GM21723 (cell line): ENCODE measurements around the gene TVP23C.

ENCODE experiments used
- ATAC-seq: cut with Tn5 transposase; IDR thresholded peaks from one replicate; pipeline ENCODE4 v1.9.1; 2021; ENCODE audit warnings: mild to moderate bottlenecking, moderate library complexity; ENCODE audit not compliant: unreplicated experiment

Gene TVP23C

DNA sequence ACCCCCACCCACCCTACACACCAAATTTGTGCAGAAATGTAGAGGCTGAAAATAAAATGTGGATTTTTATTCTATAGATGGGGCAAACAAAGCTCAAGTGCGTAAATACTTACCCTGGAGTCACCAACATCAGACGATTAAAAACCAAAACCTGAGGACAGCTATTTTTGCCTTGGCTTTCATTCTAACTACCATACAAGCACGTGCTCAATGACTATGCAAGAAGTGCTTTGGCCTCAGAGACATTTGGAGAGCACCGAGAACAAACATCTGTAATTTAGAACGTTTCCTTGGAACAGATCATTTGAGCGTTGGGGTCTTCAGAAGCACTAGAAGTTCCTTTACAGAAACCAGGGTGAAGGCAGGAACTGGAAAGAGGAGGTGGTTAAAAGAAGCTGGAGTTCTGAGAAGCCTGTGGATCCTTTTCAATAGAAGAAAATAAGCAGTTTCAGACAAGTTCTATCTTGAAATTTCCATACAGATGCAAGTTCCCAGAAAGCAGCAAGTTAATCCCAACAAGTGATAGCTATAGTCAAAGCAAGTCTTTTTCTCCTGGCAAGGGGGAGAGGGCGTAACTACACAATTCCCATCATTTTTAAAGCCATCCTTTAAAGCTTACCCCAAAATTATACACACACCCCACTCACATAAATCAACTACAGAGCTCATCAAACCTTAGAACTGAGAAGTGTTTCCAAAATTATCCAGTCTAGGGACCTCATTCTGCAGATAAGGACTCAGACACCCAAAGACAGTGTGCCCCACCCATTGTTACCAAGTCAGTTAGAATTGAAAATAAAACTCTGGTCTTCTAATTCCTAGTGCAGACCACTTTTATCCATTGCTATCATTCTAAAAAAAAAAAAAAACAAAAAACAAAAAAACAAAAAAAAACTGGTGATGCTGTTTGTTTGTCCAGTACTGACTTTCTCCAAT is 66.3 kb downstream of the TVP23C start:
- no peak for ATAC-seq

DNA sequence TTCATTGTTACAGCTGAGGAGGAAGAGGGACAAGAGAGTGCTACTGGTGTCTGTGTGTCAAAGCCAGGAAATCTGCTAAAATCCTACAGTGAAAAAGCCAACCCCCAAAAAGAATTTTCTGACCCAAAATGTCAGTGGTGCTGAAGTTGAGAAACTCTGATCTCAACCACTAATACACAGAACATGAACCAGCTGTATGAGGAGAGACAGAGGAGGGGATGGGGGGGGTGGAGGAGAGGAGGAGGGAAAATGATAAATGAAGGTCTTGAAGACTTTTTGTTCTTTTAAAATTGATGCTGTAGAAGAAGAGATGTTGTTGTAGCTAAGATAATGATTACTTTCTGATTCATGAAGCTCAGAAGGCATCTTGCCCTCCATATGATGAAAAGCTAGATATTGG is 68.5 kb downstream of the TVP23C start:
- no peak for ATAC-seq

DNA sequence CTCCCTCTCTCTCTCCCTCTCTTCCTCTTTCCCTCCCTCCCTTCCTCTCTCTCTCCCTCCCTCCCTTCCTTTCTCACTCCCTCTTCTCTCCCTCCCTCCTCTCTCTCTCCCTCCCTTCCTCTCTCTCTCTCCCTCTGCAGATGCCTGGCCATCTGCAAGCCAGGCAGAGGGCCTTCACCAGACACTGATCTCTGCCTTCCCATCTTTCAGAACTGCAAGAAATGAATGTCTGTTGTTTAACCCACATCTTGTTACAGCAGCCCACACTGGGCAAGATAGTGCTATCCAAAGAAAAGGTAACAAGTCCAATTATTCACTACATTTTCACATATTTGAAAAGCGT is 69.6 kb downstream of the TVP23C start:
- no peak for ATAC-seq

DNA sequence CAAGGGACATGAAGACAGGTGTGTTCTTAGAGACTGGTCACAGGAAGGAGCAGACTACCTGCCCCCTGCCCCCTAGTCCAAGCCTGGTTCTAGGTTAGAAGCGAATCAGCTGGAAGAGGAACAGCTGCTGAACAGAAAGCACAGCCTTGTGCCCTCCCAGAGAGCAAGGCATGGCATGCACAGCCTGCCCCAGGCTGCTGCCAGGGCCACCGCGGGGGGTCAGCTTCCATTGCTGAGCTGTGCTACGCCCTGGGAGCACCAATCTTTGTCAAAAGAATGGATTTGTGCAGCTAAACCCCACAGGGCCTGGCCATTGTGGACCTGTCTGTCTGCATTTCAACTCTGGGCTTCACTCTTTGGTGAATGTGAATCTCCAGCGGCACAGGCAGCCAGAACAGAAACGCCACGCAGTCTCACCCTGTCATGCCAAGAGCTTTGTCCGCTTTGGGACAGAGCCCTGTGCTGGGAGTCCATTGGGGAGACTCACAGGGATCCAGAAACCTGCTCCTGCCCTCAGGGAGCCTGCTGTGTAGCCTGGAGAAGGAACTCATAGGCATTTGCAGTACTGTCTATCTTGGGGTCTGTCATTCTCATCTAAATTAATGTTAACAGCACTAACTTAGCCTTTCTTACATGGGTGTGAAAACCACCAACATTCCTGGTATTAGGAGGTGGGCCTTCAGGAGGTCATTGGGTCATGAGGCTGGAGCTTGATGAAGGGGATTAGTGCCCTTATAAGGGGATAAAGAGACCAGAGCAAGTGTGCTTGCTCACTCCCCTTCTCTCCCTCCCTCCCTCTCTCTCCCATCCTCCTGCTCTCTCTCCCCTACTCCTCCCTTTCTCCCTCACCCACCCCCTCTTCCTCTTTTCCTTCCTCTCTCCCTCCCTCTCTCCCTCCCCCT is 70.2 kb downstream of the TVP23C start:
- no peak for ATAC-seq

DNA sequence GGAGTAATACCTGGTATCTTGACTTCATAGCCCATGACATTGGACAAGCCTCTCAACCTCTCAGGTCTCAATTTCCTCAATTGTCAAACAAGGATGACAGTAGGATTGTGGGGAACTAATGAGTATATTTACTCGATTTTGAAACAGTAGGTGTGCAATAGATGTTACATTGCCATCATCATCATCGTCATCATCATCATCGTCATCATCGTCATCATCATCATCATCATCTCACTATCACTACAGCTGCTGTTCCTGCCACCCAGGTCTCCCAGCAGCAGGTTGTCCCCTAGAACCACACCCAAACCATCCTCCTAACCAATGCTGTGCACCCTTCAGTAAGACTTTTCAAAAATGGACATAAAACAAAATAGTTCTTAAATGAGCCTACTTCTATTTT is 71.1 kb downstream of the TVP23C start:
- ATAC-seq = no peak

DNA sequence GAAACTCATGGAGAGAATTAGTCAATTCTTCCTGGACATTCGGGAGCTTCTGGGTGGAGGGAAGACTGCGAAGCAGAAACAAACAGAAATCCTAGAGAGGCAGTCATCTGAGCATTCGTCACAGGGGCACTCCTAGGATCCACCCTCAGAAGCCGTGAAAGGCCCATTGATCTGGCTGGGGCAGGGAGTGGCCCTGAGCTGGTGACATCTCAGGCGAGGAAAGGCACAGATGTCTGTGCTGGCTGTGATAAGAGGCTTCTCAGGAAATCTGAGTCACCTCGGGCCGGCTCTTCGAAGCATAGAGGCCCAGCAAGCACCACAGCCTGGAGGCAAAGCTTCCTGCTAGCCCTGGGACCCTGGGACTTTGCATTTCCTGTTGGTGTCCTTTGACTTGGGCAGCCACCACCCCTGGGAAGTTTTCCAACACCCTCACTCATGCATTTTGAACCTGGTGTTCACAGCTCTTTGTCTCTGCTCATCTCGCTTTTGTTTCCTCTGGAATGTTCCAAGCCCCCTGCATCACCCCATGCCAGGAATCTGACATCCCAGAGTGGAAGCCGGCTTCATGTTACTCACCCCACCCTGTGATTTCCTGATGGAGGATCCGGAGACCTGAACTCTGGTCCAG is 72.5 kb downstream of the TVP23C start:
- ATAC-seq = no peak

DNA sequence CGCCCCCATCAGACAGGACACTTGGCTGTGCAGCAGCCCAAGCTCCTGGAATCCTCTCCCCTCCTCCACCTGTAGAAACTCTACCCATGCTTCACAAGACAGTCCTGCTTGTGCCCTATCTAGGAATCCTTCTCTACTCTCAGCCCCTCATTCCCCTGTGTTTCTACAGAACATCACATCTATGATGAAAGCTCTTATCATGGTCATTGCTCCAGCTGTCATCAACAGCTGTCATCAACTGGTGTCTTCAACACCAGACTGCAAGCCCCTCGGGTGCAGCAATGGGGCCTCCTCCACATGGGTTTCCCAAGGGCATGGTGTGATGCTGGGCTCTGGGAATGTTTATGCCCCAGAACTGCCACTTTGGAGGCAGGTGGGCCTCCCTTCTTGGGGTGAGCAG is 74.7 kb downstream of the TVP23C start:
- no peak for ATAC-seq

DNA sequence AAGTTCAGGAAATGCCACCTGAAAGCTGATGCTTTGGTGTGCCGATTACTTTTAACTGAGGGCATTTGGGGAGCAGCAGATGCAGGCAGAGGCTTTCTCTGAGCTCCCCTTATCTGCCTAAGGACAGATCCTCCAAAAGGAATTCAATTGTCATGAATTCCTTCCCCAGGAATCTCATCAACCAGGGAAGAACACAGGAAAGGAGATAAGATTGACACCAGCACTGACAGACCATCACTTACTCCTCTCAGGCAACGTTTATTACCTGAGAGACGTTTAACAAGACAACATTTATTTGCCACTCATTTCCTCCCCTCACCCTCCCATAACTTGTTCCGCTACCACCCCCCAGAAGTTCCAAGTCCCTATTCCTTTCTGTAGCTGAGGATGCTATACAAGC is 78.2 kb downstream of the TVP23C start:
- no peak for ATAC-seq

DNA sequence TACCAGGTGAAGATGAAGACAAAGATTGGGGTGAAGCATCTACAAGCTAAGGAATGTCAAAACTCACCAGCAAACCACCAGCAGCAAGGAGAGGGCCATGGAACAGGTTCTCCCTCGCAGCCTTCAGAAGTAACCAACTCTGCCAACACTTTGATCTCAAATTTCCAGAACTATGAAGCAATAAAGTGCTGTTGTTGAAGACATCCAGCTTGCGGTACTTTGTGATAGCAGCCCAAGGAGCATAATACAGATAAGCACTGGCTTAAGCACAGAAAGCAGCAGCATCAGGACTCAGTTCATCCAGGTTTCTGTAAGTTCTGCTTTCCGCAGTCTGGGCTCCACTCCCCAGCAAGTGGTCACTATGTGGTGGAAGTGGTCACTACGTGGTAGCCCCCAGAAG is 79.9 kb downstream of the TVP23C start:
- ATAC-seq = no peak

DNA sequence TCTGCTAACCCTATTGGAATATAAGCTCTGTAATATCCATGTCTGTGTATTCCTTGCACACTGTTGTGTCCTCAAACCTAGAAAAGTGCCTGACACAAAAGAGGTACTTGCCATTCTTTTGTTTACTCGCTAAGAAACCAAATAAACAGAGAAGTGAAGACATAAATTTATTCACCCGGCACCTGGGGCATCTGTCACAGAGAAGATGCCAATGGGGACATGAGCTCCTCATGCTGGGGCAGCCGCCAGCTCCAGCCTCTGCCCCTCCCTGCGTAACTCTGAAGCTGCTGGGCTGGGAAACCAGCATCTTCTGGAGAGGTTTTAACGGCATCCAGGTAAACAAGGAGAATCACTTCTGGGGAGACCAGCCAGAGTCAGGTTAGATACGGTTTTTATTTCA is 80.8 kb downstream of the TVP23C start:
- ATAC-seq = no peak

DNA sequence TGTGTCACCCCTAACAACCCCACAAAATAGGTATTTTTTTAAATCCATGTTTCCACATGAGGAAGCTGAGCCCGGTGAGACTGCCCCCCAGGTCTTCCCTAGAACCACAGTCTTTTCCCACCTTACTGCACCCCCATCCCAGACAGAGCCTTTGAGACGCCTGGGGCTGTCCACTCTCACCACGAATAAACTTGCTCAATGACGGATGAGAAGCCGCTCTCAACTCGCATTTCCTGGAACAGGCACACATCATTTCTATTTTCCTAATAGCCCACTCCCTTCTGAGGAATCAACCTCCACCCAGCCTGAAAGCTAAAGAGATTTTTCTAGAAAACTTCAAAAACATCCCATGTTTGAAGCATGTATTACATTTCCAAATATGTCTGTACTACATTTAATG is 81.8 kb downstream of the TVP23C start:
- ATAC-seq = no peak

DNA sequence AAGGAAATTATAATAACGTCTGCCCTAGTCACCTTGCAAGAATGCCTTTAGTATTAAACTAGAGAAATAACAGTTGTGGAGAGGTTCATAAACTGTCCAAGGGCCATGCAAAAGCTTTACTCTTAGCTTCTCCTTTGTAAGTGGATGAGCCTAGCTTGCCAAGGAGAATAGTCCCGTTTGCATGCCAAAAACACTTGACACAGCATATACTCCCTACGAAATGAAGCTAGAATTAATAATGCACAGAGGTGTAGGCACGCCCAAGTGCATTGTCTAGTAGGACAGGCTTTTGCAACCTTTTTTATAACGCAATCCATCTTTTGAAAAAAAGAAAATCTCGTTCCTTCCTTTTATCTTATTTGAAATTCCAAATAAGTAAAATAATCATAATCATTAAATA is 83.1 kb downstream of the TVP23C start:
- ATAC-seq = no peak

DNA sequence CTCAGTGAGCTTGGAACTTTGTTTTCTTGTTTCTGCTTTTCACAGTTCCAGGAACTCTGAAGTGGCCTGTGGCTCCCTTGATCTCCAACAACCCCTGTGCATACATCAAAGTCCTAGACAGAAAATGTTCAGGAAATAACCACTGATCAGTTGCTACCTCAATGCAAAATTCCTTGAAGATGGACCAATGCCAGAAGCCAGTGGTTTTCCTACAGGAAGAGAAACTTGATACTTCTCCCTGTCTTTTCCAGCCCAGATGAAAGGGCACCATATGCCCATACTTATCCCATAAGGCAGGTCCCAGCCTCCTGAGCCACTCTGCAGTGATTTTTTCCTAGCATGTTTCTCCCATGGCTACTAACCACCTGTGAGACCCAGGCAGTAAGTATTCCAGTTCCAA is 83.6 kb downstream of the TVP23C start:
- ATAC-seq = no peak

DNA sequence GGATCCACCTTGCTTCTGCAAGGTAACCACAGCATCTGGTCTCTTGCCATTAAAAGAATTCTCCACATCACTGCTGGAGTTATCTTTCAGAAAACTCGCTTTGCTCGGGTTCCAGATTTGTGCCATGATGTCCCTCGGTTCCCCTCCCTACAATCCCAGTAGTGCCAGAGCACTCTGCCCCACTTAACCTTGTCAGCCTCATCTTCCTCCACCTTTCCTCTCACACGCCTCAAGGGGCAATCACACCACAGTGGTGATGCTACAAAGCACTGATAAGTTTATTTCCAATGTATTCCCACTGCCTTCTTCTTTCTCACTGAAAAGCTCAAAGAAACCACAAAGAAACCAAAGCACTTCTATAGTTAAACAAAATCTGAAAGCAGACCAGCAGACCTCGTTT is 84.4 kb downstream of the TVP23C start:
- ATAC-seq = no peak

DNA sequence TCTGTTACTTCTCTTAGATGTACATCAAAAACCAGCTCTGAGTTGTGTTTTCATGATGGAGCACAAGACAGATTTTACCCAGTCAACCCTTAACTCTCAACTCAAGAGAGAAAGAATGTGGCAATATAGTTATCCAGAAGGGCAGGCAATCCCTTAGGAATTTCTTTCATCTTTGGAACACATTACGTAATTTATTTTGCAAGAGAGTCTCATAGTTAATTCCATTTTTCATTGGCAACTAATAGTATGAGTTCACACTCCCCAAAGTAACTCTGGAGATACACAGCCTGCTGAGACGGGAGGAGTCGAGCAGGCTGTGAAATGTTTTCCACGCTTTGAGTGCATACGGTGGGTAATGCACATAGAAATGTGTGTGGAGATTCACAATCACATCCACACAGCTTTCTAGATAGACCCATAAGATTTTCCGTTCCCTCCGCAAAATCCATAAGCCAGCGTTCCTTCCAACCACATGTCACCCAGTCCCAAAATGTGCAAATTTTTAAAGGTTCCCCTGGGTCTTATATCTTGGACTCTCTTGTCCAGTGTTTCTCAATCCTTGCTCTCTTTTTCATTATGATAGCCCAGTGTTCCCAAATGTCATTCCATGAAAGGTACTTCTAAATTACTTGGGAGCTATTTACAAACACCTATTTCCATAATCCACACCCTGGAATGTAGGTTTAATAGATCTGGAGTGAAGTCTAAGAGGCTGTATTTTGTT is 87.5 kb downstream of the TVP23C start:
- no peak for ATAC-seq

DNA sequence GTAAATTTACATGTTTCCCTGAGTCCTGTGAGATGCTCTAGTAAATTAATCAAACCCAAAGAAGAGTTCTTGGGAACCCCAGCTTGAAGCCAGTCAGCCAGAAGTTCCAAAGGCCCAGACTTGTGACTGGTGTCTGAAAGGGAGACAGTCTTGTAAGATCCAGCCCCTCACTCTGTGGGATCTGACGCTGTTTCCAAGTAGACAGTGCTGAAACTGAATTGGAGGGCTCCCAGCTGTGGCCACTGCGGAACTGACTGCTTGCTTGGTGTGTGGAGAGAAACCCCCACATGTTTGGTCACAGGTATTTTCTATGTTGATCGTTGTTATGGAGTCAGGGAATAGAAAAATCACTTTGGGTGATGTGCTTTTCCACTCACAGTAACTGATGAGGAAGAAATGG is 90.4 kb downstream of the TVP23C start:
- ATAC-seq = no peak

DNA sequence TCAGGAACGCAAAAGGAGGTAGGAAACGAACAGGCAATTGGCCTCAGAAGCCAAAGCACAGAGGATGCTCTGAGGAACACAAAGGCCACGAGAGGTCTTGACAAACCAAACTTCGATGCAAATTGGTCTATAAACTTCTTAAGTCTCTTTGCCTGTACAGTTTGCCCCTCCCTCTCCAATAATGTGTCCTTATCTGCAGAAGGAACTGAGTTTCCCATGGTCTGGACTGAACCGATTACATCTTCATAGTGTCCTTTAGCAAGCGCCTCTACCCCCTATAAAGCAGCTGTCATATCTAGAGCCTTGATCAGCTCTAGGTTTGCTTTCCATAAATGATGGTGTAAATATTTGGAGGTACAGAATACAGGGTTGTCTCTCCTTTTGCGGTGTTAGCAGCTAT is 92.7 kb downstream of the TVP23C start:
- no peak for ATAC-seq

DNA sequence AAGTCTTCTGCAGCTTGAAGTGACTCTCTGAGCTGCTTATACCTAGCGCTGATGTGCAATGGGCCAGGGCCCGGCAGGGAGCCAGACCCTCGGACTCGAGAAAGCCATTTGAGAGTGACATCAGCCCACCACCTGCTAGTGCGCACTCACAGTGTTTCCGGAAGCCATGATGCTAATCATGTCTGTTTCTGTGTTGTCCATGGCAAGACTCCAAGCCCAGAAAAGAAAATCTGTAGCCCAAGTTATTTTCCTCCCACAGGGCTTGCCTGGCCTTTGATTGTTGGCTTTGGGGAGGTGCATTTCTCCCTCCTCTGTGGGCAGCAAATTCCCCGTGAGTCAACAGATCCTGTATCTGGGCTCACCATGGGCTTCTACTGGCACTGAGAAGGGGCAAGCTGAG is 94.0 kb downstream of the TVP23C start:
- ATAC-seq = no peak

DNA sequence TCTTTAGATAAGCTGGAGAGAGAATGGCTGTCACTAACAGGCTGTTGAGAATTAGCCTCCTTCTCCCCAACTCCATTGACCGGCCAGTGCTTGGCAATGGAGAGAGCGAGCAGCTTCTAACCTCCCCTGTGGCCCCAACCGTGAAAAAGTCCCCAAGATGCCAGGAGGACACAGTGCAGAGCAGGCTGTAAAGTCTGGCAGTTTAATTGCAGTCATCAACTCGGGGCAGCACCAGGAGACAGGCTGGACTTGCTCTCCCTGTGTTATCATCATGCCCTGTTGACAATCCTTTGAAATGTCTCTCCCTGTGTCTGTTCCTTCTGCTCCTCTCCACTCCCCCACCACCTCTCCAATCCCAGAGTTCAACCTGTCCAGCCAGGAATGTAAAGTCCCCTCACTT is 95.2 kb downstream of the TVP23C start:
- no peak for ATAC-seq

DNA sequence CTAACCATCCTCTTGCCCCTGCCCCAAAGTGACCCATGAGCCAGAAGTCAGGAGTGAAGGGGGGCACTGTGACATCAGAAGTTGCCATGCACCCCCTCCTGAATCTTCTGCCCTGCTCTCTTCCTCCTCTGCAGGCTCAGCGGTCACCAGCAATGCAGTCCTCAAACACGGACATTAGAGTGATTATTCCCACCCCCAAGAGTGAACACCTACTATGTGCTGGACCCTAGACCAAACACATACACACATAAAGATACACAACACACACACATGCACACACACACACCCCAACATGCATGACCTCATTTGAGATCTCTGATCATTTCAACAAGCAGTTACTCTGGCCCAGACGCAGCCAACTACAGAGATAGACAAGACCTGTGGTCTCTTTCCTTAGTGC is 95.7 kb downstream of the TVP23C start, which contains the start of gene CDRT4:
TSS of gene CDRT4 (minus strand) at position 30 of the 400 bp plus-strand sequence. CDS start 27,383 bp downstream, outside the sequence.
- ATAC-seq = no peak

DNA sequence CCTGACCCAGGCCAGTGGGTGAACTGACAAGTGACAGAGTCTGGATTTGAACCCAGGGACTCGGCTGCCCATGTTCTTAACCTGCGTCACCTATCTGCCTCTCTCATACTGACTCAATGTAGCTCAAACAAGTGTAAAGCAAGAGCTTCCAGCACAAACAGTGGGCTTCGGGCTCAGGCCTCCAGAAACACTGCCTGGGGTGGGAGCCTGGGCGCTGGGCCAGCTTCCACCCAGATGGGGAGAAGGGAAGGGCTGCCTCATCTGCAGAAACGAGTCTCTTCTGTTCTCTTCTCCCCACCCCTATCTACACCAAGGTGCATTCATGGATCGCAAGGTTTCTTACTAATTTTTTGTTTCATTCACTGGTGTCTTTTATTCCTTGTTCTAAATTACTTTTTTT is 97.2 kb downstream of the TVP23C start:
- ATAC-seq = no peak
